HT-29 (cell line): Measurements from ENCODE around the gene NINJ1. TPM values are rescaled to one million over a fixed set of nuclear protein-coding genes. Genes with fewer than 3 reads are reported as not detected.

Experiments
- DNase-seq: peaks from one replicate; pipeline ENCODE4 v3.0.0-alpha.2; 2015; ENCODE audit warnings: low spot score
- total RNA-seq: library from RNA; depleted of rRNA; stranded (reverse); fragments of >200 nt; shearing (Covaris generic); gene quantifications from 2 replicates; pipeline ENCODE4 v1.2.3, GENCODE V29; 2014

The NINJ1 gene
- total RNA-seq, 1 experiment from 2014 or later, result 45.0 TPM

- no peak for DNase-seq
Measured at GRCh38 chr9:93100276-93100636, 33.8 kb downstream of the NINJ1 start.

- DNase-seq, result no peak
Measured at GRCh38 chr9:93099551-93100275, 34.3 kb downstream of the NINJ1 start.

- peak; percentile 82 for DNase-seq
Measured at GRCh38 chr9:93098236-93098946, 35.7 kb downstream of the NINJ1 start.

- peak; percentile 17 for DNase-seq
Measured at GRCh38 chr9:93097511-93098201, 36.4 kb downstream of the NINJ1 start.

GRCh38 chr9:93096811-93097382 lies 37.2 kb downstream of the NINJ1 start:
- peak; percentile 21 for DNase-seq

GRCh38 chr9:93096131-93096802 lies 37.8 kb downstream of the NINJ1 start, which contains the start of gene CARD19:
CARD19 (plus strand) TSS chr9:93096217; CDS start chr9:93096346, 129 bp downstream.
- peak; percentile 52 for DNase-seq

GRCh38 chr9:93095205-93096130 lies 38.6 kb downstream of the NINJ1 start:
- DNase-seq, result peak; percentile 99

GRCh38 chr9:93094658-93095204 lies 39.3 kb downstream of the NINJ1 start:
- DNase-seq, result no peak

- DNase-seq, result no peak
Measured at GRCh38 chr9:93093877-93094657, 40.0 kb downstream of the NINJ1 start.

- no peak for DNase-seq
Measured at GRCh38 chr9:93093127-93093876, 40.7 kb downstream of the NINJ1 start.

- DNase-seq, result no peak
Measured at GRCh38 chr9:93092251-93092991, 41.6 kb downstream of the NINJ1 start.

- DNase-seq, result peak; percentile 90
Measured at GRCh38 chr9:93091453-93092081, 42.5 kb downstream of the NINJ1 start.

GRCh38 chr9:93091056-93091452 lies 43.0 kb downstream of the NINJ1 start:
- no peak for DNase-seq

- DNase-seq, result no peak
Measured at GRCh38 chr9:93090091-93090655, 43.9 kb downstream of the NINJ1 start.

- no peak for DNase-seq
Measured at GRCh38 chr9:93089481-93089991, 44.5 kb downstream of the NINJ1 start.

GRCh38 chr9:93089024-93089423 lies 45.0 kb downstream of the NINJ1 start:
- no peak for DNase-seq

- no peak for DNase-seq
Measured at GRCh38 chr9:93088656-93089015, 45.4 kb downstream of the NINJ1 start.
